GM12878 (cell line): ENCODE results near the gene DNMBP. TPM values are rescaled to one million over a fixed set of nuclear protein-coding genes. Genes with fewer than 3 reads are reported as not detected.

ENCODE experiments used
- BCLAF1 ChIP-seq: fragments of 450-650 bp; IDR thresholded peaks from 2 replicates; pipeline ENCODE4 v1.6.1; 2017; ENCODE audit warnings: antibody characterized with exemption, mild to moderate bottlenecking, moderate library complexity
- CREB1 ChIP-seq: IDR thresholded peaks from 2 replicates; pipeline ENCODE4 v1.6.1; 2012; ENCODE audit warnings: low read depth, mild to moderate bottlenecking, inconsistent platforms
- PKNOX1 ChIP-seq: fragments of 450-650 bp; IDR thresholded peaks from 2 replicates; pipeline ENCODE4 v1.6.1; 2016; ENCODE audit warnings: mild to moderate bottlenecking
- PRDM15 ChIP-seq: fragments of 450-650 bp; formaldehyde crosslinking; IDR thresholded peaks from 2 replicates; pipeline ENCODE4 v1.4.0; 2020; ENCODE audit warnings: mild to moderate bottlenecking, moderate library complexity
- polyA plus RNA-seq, 11 experiments: library from polyadenylated mRNA; depleted of rRNA in 4 of 11; unstranded in 6 of 11; stranded (reverse) in 5 of 11; fragments of >200 nt; fragmentation: Nextera tagmentation in 4 of 11; fragmentation: Illumina TruSeq in 1 of 11; extraction: Ambion mirVana in 4 of 11; extraction: Trizol in 1 of 11; gene quantifications; 1 replicate in 1 of 11; 2 replicates in 10 of 11; pipeline versions ENCODE4 v1.2.1 to v1.2.3, GENCODE V29; 2011 to 2016; ENCODE audit warnings: inconsistent platforms in 2 of 11, missing spikeins in 2 of 11, low read depth in 1 of 11
- total RNA-seq, 4 experiments: library from RNA; depleted of rRNA in 3 of 4; stranded (reverse); fragments of >200 nt in 3 of 4; fragmentation: Illumina TruSeq in 1 of 4; extraction: Trizol in 1 of 4; gene quantifications; 2 replicates each; pipeline versions ENCODE4 v1.2.1 to v1.2.3, GENCODE V29; 2013 to 2021

DNMBP gene
- total and polyA plus RNA-seq, 10 of the 15 experiments (the other 5 are each of a cell fraction or from before 2014, with no cell fraction given) = 7.1 to 45.0 (median 22.0) TPM

- TF ChIP-seq PRDM15 (CRISPR knock-in tag) = no peak
- TF ChIP-seq CREB1 = no peak
- no peak for TF ChIP-seq BCLAF1
- no peak for TF ChIP-seq PKNOX1
Observed at GRCh38 chr10:99832439-99832838, 177.3 kb downstream of the DNMBP start (continued).
